Liver (tissue), 3 donors: ENCODE results near the gene MYH13.

Source experiments
- NR2F2 ChIP-seq: IDR thresholded peaks from 2 replicates; pipeline ENCODE4 v1.6.1; 2016; ENCODE audit warnings: antibody characterized with exemption
- RAD21 ChIP-seq, 2 donors: IDR thresholded peaks; 2 replicates each; pipeline ENCODE4 v1.6.1; 2016; ENCODE audit warnings: antibody characterized with exemption in 2 of 2, mild to moderate bottlenecking in 2 of 2
- RXRA ChIP-seq, 2 donors: IDR thresholded peaks; 2 replicates each; pipeline ENCODE4 v1.6.1; 2017 to 2018; ENCODE audit warnings: antibody characterized with exemption in 2 of 2, mild to moderate bottlenecking in 1 of 2
- SP1 ChIP-seq: IDR thresholded peaks from 2 replicates; pipeline ENCODE4 v1.6.1; 2018; ENCODE audit warnings: antibody characterized with exemption, mild to moderate bottlenecking
- TAF1 ChIP-seq: conservative IDR thresholded peaks from 2 replicates; pipeline ENCODE4 v1.6.1; 2016; ENCODE audit warnings: antibody characterized with exemption, mild to moderate bottlenecking
- YY1 ChIP-seq: IDR thresholded peaks from 2 replicates; pipeline ENCODE4 v1.6.1; 2016; ENCODE audit warnings: antibody characterized with exemption, mild to moderate bottlenecking
- TF ChIP-seq, protein P1 (sequence below): fragments of 150-350 bp; IDR thresholded peaks from 2 replicates; pipeline ENCODE4 v1.5.1; 2017; ENCODE audit warnings: improper control_type of control experiment, low read depth, low read length; ENCODE audit not compliant: missing input control
- TF ChIP-seq, protein P2 (sequence below): IDR thresholded peaks from 2 replicates; pipeline ENCODE4 v1.6.1; 2016; ENCODE audit warnings: antibody characterized with exemption, mild to moderate bottlenecking
- TF ChIP-seq, protein P3 (sequence below): IDR thresholded peaks from 2 replicates; pipeline ENCODE4 v1.6.1; 2016; ENCODE audit warnings: antibody characterized with exemption
- TF ChIP-seq, protein P4 (sequence below): IDR thresholded peaks from 2 replicates; pipeline ENCODE4 v1.6.1; 2016; ENCODE audit warnings: antibody characterized with exemption
- TF ChIP-seq, protein P5 (sequence below): IDR thresholded peaks from 2 replicates; pipeline ENCODE4 v1.6.1; 2016; ENCODE audit warnings: antibody characterized with exemption
- donor health status: healthy.
- donor health status: healthy.

DNA sequence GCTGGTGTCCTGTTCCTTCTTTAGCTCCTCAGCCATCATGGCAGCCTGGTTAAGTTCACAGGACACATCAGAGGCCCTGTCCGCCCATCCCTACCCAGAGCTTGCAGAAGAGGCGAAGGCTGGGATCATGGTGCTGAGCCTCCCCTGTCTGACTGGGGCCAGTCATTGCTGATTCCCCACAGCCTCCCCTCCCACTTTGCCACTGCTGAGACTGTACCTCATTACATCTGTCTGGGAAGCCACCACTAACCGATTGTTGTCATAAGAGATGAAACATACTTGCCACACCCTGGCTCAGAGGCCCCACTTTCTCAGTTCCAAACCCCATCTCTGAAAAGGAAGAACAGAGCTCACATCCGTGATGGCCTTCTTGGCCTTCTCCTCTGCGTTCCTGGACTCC lies 66.2 kb downstream of the MYH13 start:
- TF ChIP-seq YY1 (no peak), SP1 (no peak), NR2F2 (no peak), RAD21 (IDR thresholded peaks at IDR 0.05) (no peak), TAF1 (no peak), RXRA (IDR thresholded peaks at IDR 0.05) (no peak)
- TF ChIP-seq, protein P1, sequence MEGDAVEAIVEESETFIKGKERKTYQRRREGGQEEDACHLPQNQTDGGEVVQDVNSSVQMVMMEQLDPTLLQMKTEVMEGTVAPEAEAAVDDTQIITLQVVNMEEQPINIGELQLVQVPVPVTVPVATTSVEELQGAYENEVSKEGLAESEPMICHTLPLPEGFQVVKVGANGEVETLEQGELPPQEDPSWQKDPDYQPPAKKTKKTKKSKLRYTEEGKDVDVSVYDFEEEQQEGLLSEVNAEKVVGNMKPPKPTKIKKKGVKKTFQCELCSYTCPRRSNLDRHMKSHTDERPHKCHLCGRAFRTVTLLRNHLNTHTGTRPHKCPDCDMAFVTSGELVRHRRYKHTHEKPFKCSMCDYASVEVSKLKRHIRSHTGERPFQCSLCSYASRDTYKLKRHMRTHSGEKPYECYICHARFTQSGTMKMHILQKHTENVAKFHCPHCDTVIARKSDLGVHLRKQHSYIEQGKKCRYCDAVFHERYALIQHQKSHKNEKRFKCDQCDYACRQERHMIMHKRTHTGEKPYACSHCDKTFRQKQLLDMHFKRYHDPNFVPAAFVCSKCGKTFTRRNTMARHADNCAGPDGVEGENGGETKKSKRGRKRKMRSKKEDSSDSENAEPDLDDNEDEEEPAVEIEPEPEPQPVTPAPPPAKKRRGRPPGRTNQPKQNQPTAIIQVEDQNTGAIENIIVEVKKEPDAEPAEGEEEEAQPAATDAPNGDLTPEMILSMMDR, result no peak
- TF ChIP-seq, protein P2, sequence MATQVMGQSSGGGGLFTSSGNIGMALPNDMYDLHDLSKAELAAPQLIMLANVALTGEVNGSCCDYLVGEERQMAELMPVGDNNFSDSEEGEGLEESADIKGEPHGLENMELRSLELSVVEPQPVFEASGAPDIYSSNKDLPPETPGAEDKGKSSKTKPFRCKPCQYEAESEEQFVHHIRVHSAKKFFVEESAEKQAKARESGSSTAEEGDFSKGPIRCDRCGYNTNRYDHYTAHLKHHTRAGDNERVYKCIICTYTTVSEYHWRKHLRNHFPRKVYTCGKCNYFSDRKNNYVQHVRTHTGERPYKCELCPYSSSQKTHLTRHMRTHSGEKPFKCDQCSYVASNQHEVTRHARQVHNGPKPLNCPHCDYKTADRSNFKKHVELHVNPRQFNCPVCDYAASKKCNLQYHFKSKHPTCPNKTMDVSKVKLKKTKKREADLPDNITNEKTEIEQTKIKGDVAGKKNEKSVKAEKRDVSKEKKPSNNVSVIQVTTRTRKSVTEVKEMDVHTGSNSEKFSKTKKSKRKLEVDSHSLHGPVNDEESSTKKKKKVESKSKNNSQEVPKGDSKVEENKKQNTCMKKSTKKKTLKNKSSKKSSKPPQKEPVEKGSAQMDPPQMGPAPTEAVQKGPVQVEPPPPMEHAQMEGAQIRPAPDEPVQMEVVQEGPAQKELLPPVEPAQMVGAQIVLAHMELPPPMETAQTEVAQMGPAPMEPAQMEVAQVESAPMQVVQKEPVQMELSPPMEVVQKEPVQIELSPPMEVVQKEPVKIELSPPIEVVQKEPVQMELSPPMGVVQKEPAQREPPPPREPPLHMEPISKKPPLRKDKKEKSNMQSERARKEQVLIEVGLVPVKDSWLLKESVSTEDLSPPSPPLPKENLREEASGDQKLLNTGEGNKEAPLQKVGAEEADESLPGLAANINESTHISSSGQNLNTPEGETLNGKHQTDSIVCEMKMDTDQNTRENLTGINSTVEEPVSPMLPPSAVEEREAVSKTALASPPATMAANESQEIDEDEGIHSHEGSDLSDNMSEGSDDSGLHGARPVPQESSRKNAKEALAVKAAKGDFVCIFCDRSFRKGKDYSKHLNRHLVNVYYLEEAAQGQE, result no peak
- TF ChIP-seq, protein P3, sequence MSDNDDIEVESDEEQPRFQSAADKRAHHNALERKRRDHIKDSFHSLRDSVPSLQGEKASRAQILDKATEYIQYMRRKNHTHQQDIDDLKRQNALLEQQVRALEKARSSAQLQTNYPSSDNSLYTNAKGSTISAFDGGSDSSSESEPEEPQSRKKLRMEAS, result no peak
- TF ChIP-seq, protein P4, sequence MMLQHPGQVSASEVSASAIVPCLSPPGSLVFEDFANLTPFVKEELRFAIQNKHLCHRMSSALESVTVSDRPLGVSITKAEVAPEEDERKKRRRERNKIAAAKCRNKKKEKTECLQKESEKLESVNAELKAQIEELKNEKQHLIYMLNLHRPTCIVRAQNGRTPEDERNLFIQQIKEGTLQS, result no peak
- TF ChIP-seq, protein P5, sequence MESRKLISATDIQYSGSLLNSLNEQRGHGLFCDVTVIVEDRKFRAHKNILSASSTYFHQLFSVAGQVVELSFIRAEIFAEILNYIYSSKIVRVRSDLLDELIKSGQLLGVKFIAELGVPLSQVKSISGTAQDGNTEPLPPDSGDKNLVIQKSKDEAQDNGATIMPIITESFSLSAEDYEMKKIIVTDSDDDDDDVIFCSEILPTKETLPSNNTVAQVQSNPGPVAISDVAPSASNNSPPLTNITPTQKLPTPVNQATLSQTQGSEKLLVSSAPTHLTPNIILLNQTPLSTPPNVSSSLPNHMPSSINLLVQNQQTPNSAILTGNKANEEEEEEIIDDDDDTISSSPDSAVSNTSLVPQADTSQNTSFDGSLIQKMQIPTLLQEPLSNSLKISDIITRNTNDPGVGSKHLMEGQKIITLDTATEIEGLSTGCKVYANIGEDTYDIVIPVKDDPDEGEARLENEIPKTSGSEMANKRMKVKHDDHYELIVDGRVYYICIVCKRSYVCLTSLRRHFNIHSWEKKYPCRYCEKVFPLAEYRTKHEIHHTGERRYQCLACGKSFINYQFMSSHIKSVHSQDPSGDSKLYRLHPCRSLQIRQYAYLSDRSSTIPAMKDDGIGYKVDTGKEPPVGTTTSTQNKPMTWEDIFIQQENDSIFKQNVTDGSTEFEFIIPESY, result no peak
